ENCODE data around the gene ELOB. TPM values are rescaled to one million over a fixed set of nuclear protein-coding genes. Genes with fewer than 3 reads are reported as not detected.

Gene ELOB
- total RNA-seq, 1 donor from 2014 or later, result 530 TPM

DNA sequence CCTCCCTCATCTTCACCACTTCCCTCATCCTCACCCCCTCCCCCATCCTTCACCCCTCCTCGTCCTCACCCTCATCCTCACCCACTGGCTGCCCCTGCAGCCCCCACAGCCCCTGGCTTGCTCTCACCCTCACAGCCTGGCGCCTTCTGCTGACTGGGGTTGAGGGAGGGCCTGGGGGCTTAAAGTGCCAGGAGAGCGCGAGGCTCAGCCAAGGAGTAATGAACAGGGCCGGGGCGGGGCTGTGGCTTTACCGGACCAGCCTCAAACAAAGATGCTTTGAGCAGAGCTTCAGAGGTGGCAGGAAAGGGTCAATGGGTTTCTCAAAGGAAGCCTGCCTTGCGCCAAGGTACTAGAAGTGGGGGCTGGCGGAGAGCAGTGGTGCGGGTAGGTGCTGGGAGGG, 10.3 kb upstream of the ELOB start, which contains the start of gene PRSS33:
PRSS33 (minus strand) TSS at position 155 of the 400 bp plus-strand sequence. CDS start 1,013 bp downstream, outside the sequence.
- TF ChIP-seq CTCF (IDR thresholded peaks at IDR 0.05), result no peak
- no peak for TF ChIP-seq POLR2AphosphoS5 (IDR thresholded peaks at IDR 0.05; ENCODE audit: insufficient read depth in 1 of 2, low read depth in 1 of 2)
- TF ChIP-seq POLR2A (IDR thresholded peaks at IDR 0.05), result no peak
- Histone ChIP-seq H3K4me1 (peaks cover 11% of the 10 kb centered on the region), H3K36me3 (no peaks in the 10 kb centered on the region), H3K27me3 (no peaks in the 10 kb centered on the region), H3K4me3 (no peak within 1 kb of the TSS), H3K9me3 (no peaks in the 10 kb centered on the region), H3K27ac (no peak within 1 kb of the TSS)
- no peak for DNase-seq (ENCODE audit: extremely low spot score in 2 of 2)
- intact Hi-C loops (cut with DNase I), result no loop called here

DNA sequence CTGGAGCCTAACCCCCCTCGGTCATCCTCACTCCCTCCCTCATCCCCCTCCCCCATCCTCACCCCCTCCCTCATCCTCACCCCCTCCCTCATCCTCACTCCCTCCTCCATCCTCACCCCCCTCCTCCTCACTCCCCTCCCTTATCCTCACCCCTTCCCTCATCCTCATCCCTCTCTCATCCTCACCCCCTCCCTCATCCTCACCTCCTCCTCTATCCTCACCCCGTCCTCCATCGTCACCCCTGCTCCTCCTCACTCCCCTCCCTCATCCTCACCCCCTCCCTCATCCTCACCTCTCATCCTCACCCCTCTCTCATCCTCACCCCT, 9.7 kb upstream of the ELOB start:
- H3K4me3 ChIP-seq, result no peak overlapping the region
- no peaks in the 10 kb centered on the region for H3K36me3 ChIP-seq
- H3K27ac ChIP-seq, result no peak overlapping the region
- H3K27me3 ChIP-seq, result no peaks in the 10 kb centered on the region
- TF ChIP-seq CTCF (IDR thresholded peaks at IDR 0.05) (no peak), POLR2AphosphoS5 (IDR thresholded peaks at IDR 0.05; ENCODE audit: insufficient read depth in 1 of 2, low read depth in 1 of 2) (no peak), POLR2A (IDR thresholded peaks at IDR 0.05) (no peak)
- intact Hi-C loops (cut with DNase I), result no loop called here
- peaks cover 11% of the 10 kb centered on the region for H3K4me1 ChIP-seq
- no peaks in the 10 kb centered on the region for H3K9me3 ChIP-seq
- DNase-seq (ENCODE audit: extremely low spot score in 2 of 2), result no peak

GRCh38 chr16:2786061-2786825, 9.2 kb upstream of the ELOB start:
- Histone ChIP-seq H3K9me3 (no peaks in the 10 kb centered on the region), H3K27me3 (no peaks in the 10 kb centered on the region), H3K4me3 (no peak overlapping the region), H3K4me1 (peaks cover 11% of the 10 kb centered on the region), H3K27ac (no peak overlapping the region), H3K36me3 (no peaks in the 10 kb centered on the region)
- DNase-seq (ENCODE audit: extremely low spot score in 2 of 2), result no peak
- intact Hi-C loops (cut with DNase I), result no loop called here
- TF ChIP-seq POLR2AphosphoS5 (IDR thresholded peaks at IDR 0.05; ENCODE audit: insufficient read depth in 1 of 2, low read depth in 1 of 2) (no peak), CTCF (IDR thresholded peaks at IDR 0.05) (no peak), POLR2A (IDR thresholded peaks at IDR 0.05) (no peak)

GRCh38 chr16:2785101-2785991, 8.3 kb upstream of the ELOB start:
- intact Hi-C loops (cut with DNase I), result no loop called here
- H3K27ac ChIP-seq, result no peak overlapping the region
- H3K9me3 ChIP-seq, result no peaks in the 10 kb centered on the region
- no peak for DNase-seq (ENCODE audit: extremely low spot score in 2 of 2)
- peak overlapping the region; percentile 31 to 45 for H3K4me3 ChIP-seq
- H3K4me1 ChIP-seq, result peaks cover 11% of the 10 kb centered on the region
- no peaks in the 10 kb centered on the region for H3K27me3 ChIP-seq
- H3K36me3 ChIP-seq, result no peaks in the 10 kb centered on the region
- no peak for TF ChIP-seq POLR2A (IDR thresholded peaks at IDR 0.05)
- TF ChIP-seq POLR2AphosphoS5 (IDR thresholded peaks at IDR 0.05; ENCODE audit: insufficient read depth in 1 of 2, low read depth in 1 of 2), result no peak
- TF ChIP-seq CTCF (IDR thresholded peaks at IDR 0.05), result no peak
